PFSK-1 (cell line): Measurements from ENCODE around the gene INO80C.

Experiments
- FOXP2 ChIP-seq: optimal IDR thresholded peaks from 2 replicates; pipeline ENCODE3; 2011; ENCODE audit warnings: borderline replicate concordance, control low read depth, inconsistent platforms; ENCODE audit not compliant: insufficient read depth; ENCODE audit errors: extremely low read length, extremely low read depth
- POLR2AphosphoS5 ChIP-seq: IDR thresholded peaks from 2 replicates; pipeline ENCODE4 v1.6.1; 2012; ENCODE audit warnings: low read depth, mild to moderate bottlenecking, control low read depth, low read length, moderate library complexity
- REST ChIP-seq, 2 experiments: IDR thresholded peaks; 2 replicates each; pipeline versions ENCODE4 v1.6.1 to v1.8.0; 2011 to 2012; ENCODE audit warnings: low read depth in 2 of 2, low read length in 2 of 2, control low read depth in 1 of 2, inconsistent platforms in 1 of 2, mild to moderate bottlenecking in 1 of 2, moderate library complexity in 1 of 2; ENCODE audit not compliant: insufficient read depth in 1 of 2
- SIN3A ChIP-seq: IDR thresholded peaks from 2 replicates; pipeline ENCODE4 v1.6.1; 2012; ENCODE audit warnings: mild to moderate bottlenecking, low read length, moderate library complexity, borderline replicate concordance; ENCODE audit not compliant: insufficient read depth
- TAF1 ChIP-seq: IDR thresholded peaks from 2 replicates; pipeline ENCODE4 v1.6.1; 2012; ENCODE audit warnings: low read length, control low read depth, borderline replicate concordance; ENCODE audit not compliant: insufficient read depth

DNA sequence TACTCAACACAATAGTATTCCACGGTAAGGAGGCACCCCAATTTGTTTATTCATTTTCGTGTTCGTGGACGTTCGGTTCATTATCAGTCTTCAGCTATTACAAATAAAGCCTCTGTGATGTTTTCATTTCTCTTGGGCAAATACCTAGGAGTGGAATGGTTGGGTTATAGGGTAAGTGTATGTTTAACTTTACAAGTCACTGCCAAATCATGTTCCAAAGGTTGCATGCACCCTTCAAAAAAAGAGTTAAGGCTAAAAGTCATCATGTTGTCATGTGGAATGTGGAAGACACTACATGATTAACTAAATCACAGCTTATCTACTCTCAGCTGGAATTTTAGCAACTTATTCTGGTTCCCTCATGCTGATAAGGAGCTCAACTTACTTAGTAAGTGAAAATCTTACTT lies 15.8 kb downstream of the INO80C start:
- TF ChIP-seq REST (IDR thresholded peaks at IDR 0.05; ENCODE audit: insufficient read depth in 1 of 2, low read depth in 2 of 2, low read length in 2 of 2) (no peak), POLR2AphosphoS5 (no peak), SIN3A (no peak), TAF1 (no peak), FOXP2 (no peak)
